Lung (tissue), 12 donors: ENCODE data around the gene CEP85. TPM values are rescaled to one million over a fixed set of nuclear protein-coding genes. Genes with fewer than 3 reads are reported as not detected.

Experiments
- ATAC-seq: fragments of 200-7000 bp; cut with Tn5 transposase; one replicate; pipeline ENCODE4 v1.9.1; 2020; ENCODE audit warnings: moderate number of reproducible peaks; ENCODE audit not compliant: insufficient read depth, low FRiP score
- DNase-seq, 3 donors: peaks; one replicate each; pipeline ENCODE4 v3.0.0-alpha.2; 2013 to 2017
- H3K27ac ChIP-seq, 2 donors: one replicate each; pipeline ENCODE4 v1.5.1; 2013; ENCODE audit warnings: mild to moderate bottlenecking in 2 of 2, moderate library complexity in 2 of 2, control low read depth in 1 of 2, inconsistent platforms in 1 of 2, low read depth in 1 of 2, low read length in 1 of 2
- H3K27me3 ChIP-seq, 3 donors: one replicate each; pipeline ENCODE4 v1.5.1; 2013; ENCODE audit warnings: low read length in 2 of 3; ENCODE audit not compliant: control insufficient read depth in 3 of 3, insufficient read depth in 3 of 3
- H3K36me3 ChIP-seq, 4 donors: one replicate each; pipeline ENCODE4 v1.5.1; 2013; ENCODE audit warnings: low read length in 4 of 4, mild to moderate bottlenecking in 1 of 4, moderate library complexity in 1 of 4; ENCODE audit not compliant: control insufficient read depth in 4 of 4, insufficient read depth in 4 of 4
- H3K4me1 ChIP-seq, 5 donors: one replicate each; pipeline ENCODE4 v1.5.1; 2013; ENCODE audit warnings: low read length in 5 of 5, mild to moderate bottlenecking in 2 of 5, moderate library complexity in 1 of 5; ENCODE audit not compliant: control insufficient read depth in 5 of 5, insufficient read depth in 5 of 5
- H3K4me3 ChIP-seq: one replicate; pipeline ENCODE4 v1.5.1; 2013; ENCODE audit warnings: mild to moderate bottlenecking, control low read depth, moderate library complexity
- H3K9ac ChIP-seq, 2 donors: one replicate each; pipeline ENCODE4 v1.5.1; 2013; ENCODE audit warnings: low read length in 2 of 2, control low read depth in 1 of 2; ENCODE audit not compliant: insufficient read depth in 1 of 2
- H3K9me3 ChIP-seq, 4 donors: one replicate each; pipeline ENCODE4 v1.5.1; 2013; ENCODE audit warnings: low read length in 3 of 4, mild to moderate bottlenecking in 1 of 4, moderate library complexity in 1 of 4; ENCODE audit not compliant: control insufficient read depth in 4 of 4, insufficient read depth in 3 of 4
- WGBS, 2 donors: extraction: QIAGEN DNeasy Blood & Tissue Kit; methylation state at CpG; one replicate each; pipeline ENCODE4 v1.1.7; 2013; 5-methylcytosine and 5-hydroxymethylcytosine counted together
- polyA plus RNA-seq, 2 donors: library from polyadenylated mRNA; stranded (reverse); fragments of 200-250 nt; gene quantifications; one replicate each; pipeline ENCODE4 v1.2.1, GENCODE V29; 2013
- total RNA-seq, 2 donors: library from RNA; depleted of rRNA in 1 of 2; stranded (reverse); fragments of >200 nt in 1 of 2; gene quantifications; one replicate each; pipeline ENCODE4 v1.2.1, GENCODE V29; 2014 to 2021
- TF ChIP-seq, protein P1 (sequence below): IDR thresholded peaks from 2 replicates; pipeline ENCODE4 v1.5.1; 2012; ENCODE audit warnings: mild to moderate bottlenecking; ENCODE audit errors: control extremely low read depth, extremely low read depth
- donor health status: control.
- donor health status: control.
- donor health status: Bipolar disorder and iron deficiency.
- donor health status: healthy.
- donor health status: DM: yes; HTN: yes; CAD: no.

CEP85 gene
- total and polyA plus RNA-seq, 4 donors = 5.4 to 10.8 (median 7.8) TPM

DNA sequence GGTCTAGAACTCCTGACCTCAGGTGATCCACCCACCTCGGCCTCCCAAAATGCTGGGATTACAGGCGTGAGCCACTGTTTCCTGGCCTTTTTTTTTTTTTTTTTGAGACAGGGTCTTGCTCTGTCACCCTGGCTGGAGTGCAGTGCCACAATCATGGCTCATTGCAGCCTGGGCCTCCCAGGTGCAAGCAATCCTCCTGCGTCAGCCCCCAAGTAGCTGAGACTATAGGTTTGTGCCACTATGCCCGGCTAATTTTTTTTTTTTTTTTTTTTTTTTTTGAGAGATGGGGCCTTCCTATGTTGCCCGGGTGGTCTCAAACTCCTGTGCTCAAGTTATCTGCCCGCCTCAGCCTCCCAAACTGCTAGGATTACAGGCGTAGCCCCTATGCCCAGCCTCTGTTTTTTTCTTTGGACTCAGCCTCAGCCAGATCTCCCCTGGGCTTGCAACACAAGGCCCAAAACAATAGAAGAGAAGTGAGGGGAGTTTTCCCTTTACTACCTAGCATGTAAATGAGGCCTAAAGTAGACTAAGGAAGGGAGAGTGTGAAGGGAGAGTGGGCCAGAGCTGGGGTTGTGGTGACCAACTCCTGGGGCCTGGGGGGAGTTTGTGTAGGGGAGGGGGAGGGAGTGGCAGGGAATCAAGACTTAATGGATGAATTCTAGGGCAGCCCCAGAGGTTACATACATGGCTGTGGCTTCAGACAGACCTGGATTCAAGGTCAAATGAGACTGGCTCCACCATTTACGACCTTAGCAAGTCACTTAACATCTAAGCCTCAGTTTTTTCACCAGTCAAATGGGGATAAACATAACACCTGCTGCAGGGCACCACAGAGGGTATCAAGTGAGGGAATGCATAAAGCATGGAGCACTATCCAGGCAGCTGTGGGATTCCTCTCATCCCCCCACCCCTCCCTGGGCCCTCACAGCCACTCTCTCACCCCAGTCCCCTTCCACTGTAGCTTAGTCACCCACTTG is 82.2 kb downstream of the CEP85 start:
- no peak overlapping the region for H3K4me3 ChIP-seq
- peak overlapping the region in 1 of 2 donors; percentile 16 for H3K27ac ChIP-seq
- H3K4me1 ChIP-seq = peaks cover 0 to 2% (median 0%) of the 10 kb centered on the region in 5 donors
- TF ChIP-seq, protein P1, sequence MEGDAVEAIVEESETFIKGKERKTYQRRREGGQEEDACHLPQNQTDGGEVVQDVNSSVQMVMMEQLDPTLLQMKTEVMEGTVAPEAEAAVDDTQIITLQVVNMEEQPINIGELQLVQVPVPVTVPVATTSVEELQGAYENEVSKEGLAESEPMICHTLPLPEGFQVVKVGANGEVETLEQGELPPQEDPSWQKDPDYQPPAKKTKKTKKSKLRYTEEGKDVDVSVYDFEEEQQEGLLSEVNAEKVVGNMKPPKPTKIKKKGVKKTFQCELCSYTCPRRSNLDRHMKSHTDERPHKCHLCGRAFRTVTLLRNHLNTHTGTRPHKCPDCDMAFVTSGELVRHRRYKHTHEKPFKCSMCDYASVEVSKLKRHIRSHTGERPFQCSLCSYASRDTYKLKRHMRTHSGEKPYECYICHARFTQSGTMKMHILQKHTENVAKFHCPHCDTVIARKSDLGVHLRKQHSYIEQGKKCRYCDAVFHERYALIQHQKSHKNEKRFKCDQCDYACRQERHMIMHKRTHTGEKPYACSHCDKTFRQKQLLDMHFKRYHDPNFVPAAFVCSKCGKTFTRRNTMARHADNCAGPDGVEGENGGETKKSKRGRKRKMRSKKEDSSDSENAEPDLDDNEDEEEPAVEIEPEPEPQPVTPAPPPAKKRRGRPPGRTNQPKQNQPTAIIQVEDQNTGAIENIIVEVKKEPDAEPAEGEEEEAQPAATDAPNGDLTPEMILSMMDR = no peak
- ATAC-seq (no peak), DNase-seq (no peak)
- peaks cover 0 to 2% (median 0%) of the 10 kb centered on the region in 3 donors for H3K27me3 ChIP-seq
- no peaks in the 10 kb centered on the region for H3K9me3 ChIP-seq
- no peak overlapping the region for H3K9ac ChIP-seq
- WGBS, 2 donors = 84% methylated on average over 8 of the region's 8 CpGs
- H3K36me3 ChIP-seq = no peaks in the 10 kb centered on the region

DNA sequence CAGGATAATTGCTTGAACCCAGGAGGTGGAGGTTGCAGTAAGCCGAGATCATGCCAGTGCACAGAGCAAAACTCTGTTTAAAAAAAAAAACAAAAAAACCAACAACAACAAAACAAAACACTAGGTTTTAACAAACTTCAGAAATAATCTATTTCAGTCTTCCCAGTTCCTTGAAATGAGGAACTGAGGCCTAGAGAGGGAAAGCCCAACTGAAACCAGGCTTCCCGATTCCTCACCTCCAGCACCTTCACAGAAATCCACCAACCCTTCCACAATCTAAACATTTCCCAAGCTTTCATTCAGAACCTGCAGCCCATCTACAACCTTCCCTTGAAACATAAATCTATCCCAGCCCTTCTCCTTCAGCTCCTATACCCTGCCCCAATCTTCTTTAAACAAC is 83.1 kb downstream of the CEP85 start:
- DNase-seq (no peak), ATAC-seq (no peak)
- no peak overlapping the region for H3K4me3 ChIP-seq
- TF ChIP-seq, protein P1 = no peak
- no peaks in the 10 kb centered on the region for H3K9me3 ChIP-seq
- H3K36me3 ChIP-seq = no peaks in the 10 kb centered on the region
- H3K9ac ChIP-seq = no peak overlapping the region
- H3K4me1 ChIP-seq = peaks cover 0 to 5% (median 0%) of the 10 kb centered on the region in 5 donors
- H3K27ac ChIP-seq = no peak overlapping the region
- 59 to 76% methylated on average over 2 of the region's 2 CpGs for WGBS, 2 donors
- peaks cover 0 to 2% (median 0%) of the 10 kb centered on the region in 3 donors for H3K27me3 ChIP-seq

DNA sequence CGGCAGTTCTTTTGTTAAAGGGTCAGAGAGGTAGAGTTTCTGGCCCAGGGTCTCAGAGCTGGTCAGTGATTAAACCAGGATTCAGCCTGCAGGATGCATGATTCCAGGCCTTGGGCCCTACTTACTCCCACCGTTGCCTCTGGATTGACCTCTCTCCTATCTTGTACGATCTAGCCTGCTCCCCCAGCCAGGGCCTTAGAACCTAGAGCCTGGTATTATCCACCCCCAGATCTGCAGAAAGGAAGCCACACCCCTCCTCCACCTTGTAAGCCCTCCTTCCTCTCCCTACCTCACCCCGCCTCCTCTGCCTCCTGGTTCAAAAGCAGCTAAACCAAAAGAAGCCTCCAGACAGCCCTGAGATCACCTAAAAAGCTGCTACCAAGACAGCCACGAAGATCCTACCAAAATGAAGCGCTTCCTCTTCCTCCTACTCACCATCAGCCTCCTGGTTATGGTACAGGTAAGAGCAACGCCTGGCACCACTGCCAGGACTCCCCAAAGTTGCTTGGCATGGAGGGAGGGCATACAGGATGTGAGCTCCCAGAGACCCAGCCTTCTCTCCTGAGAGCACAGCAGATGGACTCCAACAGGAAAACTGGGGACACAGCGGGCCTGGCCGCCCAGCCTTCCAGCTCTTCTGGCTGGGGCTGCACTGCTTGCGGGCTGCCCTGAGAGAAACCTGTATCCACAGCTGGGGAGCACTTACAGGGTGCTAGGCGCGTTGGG is 83.8 kb downstream of the CEP85 start, which contains the start of gene CD52:
CD52 (plus strand) TSS at position 347 of the 726 bp plus-strand sequence; CDS start at position 407, 60 bp downstream.
- WGBS, 2 donors = 40 to 60% methylated on average over 12 of the region's 12 CpGs
- Histone ChIP-seq H3K4me3 (no peak within 1 kb of the TSS), H3K36me3 (no peaks in the 10 kb centered on the region), H3K9me3 (no peaks in the 10 kb centered on the region), H3K4me1 (peaks cover 0 to 5% (median 0%) of the 10 kb centered on the region in 5 donors), H3K27me3 (peaks cover 0 to 2% (median 0%) of the 10 kb centered on the region in 3 donors), H3K27ac (peak within 1 kb of the TSS in 1 of 2 donors; percentile 46), H3K9ac (peak within 1 kb of the TSS in 1 of 2 donors; percentile 46)
- DNase-seq (no peak), ATAC-seq (no peak)
- TF ChIP-seq, protein P1 = no peak
